DOHH2 (cell line): ENCODE measurements around the gene MBOAT7.

Experiments used
- CTCF ChIP-seq: fragments of 200-600 bp; sonication (generic); IDR thresholded peaks from one replicate; pipeline ENCODE4 v1.5.1; 2014; ENCODE audit warnings: antibody characterized with exemption, mild to moderate bottlenecking, low read depth, low read length; ENCODE audit not compliant: poor library complexity, severe bottlenecking
- EZH2phosphoT487 ChIP-seq: fragments of 200-600 bp; sonication (generic); IDR thresholded peaks from 2 replicates; pipeline ENCODE4 v1.6.1; 2017; ENCODE audit warnings: borderline replicate concordance, mild to moderate bottlenecking, antibody characterized with exemption, low read length, moderate library complexity, mixed read lengths

GRCh38 chr19:54136864-54137698 lies 52.3 kb downstream of the MBOAT7 start:
- TF ChIP-seq CTCF = no peak
- no peak for TF ChIP-seq EZH2phosphoT487
